ENCODE data around the gene SPATS2L. TPM values are rescaled to one million over a fixed set of nuclear protein-coding genes. Genes with fewer than 3 reads are reported as not detected.

SPATS2L gene
- total and polyA plus RNA-seq, 2 donors (not counting 1 experiment from before 2014, with no cell fraction given): 0.27 to 0.44 TPM

- Mint-ChIP-seq H3K4me3 (no peak overlapping the region), H3K27ac (no peak overlapping the region), H3K9me3 (ENCODE audit: insufficient read depth) (no peaks in the 10 kb centered on the region), H3K4me1 (peaks cover 3% of the 10 kb centered on the region), H3K27me3 (peaks cover 14% of the 10 kb centered on the region)
- intact Hi-C loops (cut with micrococcal nuclease): no loop called here
- Histone ChIP-seq H3K4me1 (ENCODE audit: control insufficient read depth in 2 of 2, insufficient read depth in 2 of 2, low read length in 2 of 2) (no peaks in the 10 kb centered on the region), H3K36me3 (replicated peaks in 1 of 2; ENCODE audit: control extremely low read depth in 1 of 2, control insufficient read depth in 1 of 2, extremely low read depth in 1 of 2, insufficient read depth in 2 of 2, low read length in 1 of 2) (no peaks in the 10 kb centered on the region), H3K9me3 (ENCODE audit: control extremely low read depth in 1 of 3, control insufficient read depth in 2 of 3, insufficient read depth in 1 of 3, low read length in 2 of 3) (no peaks in the 10 kb centered on the region), H3K4me2 (replicated peaks; ENCODE audit: low read depth, low read length, poor library complexity, severe bottlenecking) (no peak overlapping the region), H2AFZ (ENCODE audit: insufficient read depth, low read depth, low read length, poor library complexity, severe bottlenecking) (no peak overlapping the region), H4K20me1 (ENCODE audit: control insufficient read depth, insufficient read depth, low read length, poor library complexity, severe bottlenecking) (no peaks in the 10 kb centered on the region), H3K4me3 (ENCODE audit: control extremely low read depth in 1 of 5, extremely low read depth in 1 of 5, insufficient read depth in 1 of 5, low read depth in 2 of 5, low read length in 4 of 5) (no peak overlapping the region), H3K79me2 (ENCODE audit: control insufficient read depth, insufficient read depth, low read length) (no peaks in the 10 kb centered on the region), H3K9ac (ENCODE audit: low read length) (no peak overlapping the region), H3K27me3 (replicated peaks in 1 of 4; ENCODE audit: control extremely low read depth in 1 of 4, control insufficient read depth in 3 of 4, insufficient read depth in 4 of 4, low read length in 3 of 4) (peaks cover 0 to 5% (median 0%) of the 10 kb centered on the region in 4 experiments), H3K27ac (ENCODE audit: low read length in 2 of 2) (no peak overlapping the region)
- DNase-seq (no peak), ATAC-seq (ENCODE audit: low read depth) (no peak)
- TF ChIP-seq CTCF (IDR thresholded peaks at IDR 0.05) (no peak), EZH2 (IDR thresholded peaks at IDR 0.05; ENCODE audit: borderline replicate concordance, insufficient read depth, low read depth, low read length, poor library complexity, severe bottlenecking) (no peak)
- POLR2A ChIA-PET: no interaction called here
- WGBS (ENCODE audit: insufficient coverage): 59% methylated on average over 3 of the region's 5 CpGs
- CTCF ChIA-PET: no interaction called here
Measured at GRCh38 chr2:200275295-200276013, 31.0 kb upstream of the SPATS2L start.

GRCh38 chr2:200276472-200276871 is 30.0 kb upstream of the SPATS2L start:
- Mint-ChIP-seq H3K27me3 (peaks cover 14% of the 10 kb centered on the region), H3K27ac (no peak overlapping the region), H3K4me3 (no peak overlapping the region), H3K4me1 (no peaks in the 10 kb centered on the region), H3K9me3 (ENCODE audit: insufficient read depth) (no peaks in the 10 kb centered on the region)
- 90% methylated on average over 1 of the region's 2 CpGs for WGBS (ENCODE audit: insufficient coverage)
- no peaks in the 10 kb centered on the region for H3K36me3 ChIP-seq (replicated peaks in 1 of 2; ENCODE audit: control extremely low read depth in 1 of 2, control insufficient read depth in 1 of 2, extremely low read depth in 1 of 2, insufficient read depth in 2 of 2, low read length in 1 of 2)
- ChIA-PET CTCF (no interaction called here), POLR2A (no interaction called here)
- no peaks in the 10 kb centered on the region for H3K4me1 ChIP-seq (ENCODE audit: control insufficient read depth in 2 of 2, insufficient read depth in 2 of 2, low read length in 2 of 2)
- no peak overlapping the region for H2AFZ ChIP-seq (ENCODE audit: insufficient read depth, low read depth, low read length, poor library complexity, severe bottlenecking)
- DNase-seq (no peak), ATAC-seq (ENCODE audit: low read depth) (no peak)
- H3K4me3 ChIP-seq (ENCODE audit: control extremely low read depth in 1 of 5, extremely low read depth in 1 of 5, insufficient read depth in 1 of 5, low read depth in 2 of 5, low read length in 4 of 5): no peak overlapping the region
- peaks cover 0 to 5% (median 0%) of the 10 kb centered on the region in 4 experiments for H3K27me3 ChIP-seq (replicated peaks in 1 of 4; ENCODE audit: control extremely low read depth in 1 of 4, control insufficient read depth in 3 of 4, insufficient read depth in 4 of 4, low read length in 3 of 4)
- H4K20me1 ChIP-seq (ENCODE audit: control insufficient read depth, insufficient read depth, low read length, poor library complexity, severe bottlenecking): no peaks in the 10 kb centered on the region
- H3K27ac ChIP-seq (ENCODE audit: low read length in 2 of 2): no peak overlapping the region
- no peaks in the 10 kb centered on the region for H3K9me3 ChIP-seq (ENCODE audit: control extremely low read depth in 1 of 3, control insufficient read depth in 2 of 3, insufficient read depth in 1 of 3, low read length in 2 of 3)
- no peak overlapping the region for H3K4me2 ChIP-seq (replicated peaks; ENCODE audit: low read depth, low read length, poor library complexity, severe bottlenecking)
- no peak for TF ChIP-seq EZH2 (IDR thresholded peaks at IDR 0.05; ENCODE audit: borderline replicate concordance, insufficient read depth, low read depth, low read length, poor library complexity, severe bottlenecking)
- TF ChIP-seq CTCF (IDR thresholded peaks at IDR 0.05): no peak
- H3K79me2 ChIP-seq (ENCODE audit: control insufficient read depth, insufficient read depth, low read length): no peaks in the 10 kb centered on the region
- intact Hi-C loops (cut with micrococcal nuclease): no loop called here
- H3K9ac ChIP-seq (ENCODE audit: low read length): no peak overlapping the region
